A549 (cell line): ENCODE data around the gene LAMTOR3. TPM values are rescaled to one million over a fixed set of nuclear protein-coding genes. Genes with fewer than 3 reads are reported as not detected.

Experiments used
- ATAC-seq, 2 experiments: fragments of 200-7000 bp in 1 of 2; fragments of >200 bp in 1 of 2; cut with Nextera tagmentation in 1 of 2; cut with Tn5 transposase in 1 of 2; 3 replicates each; pipeline versions ENCODE4 v1.8.0 to v1.9.1; 2018 to 2020; ENCODE audit warnings: mild to moderate bottlenecking in 1 of 2, moderate library complexity in 1 of 2
- CTCF ChIA-PET: fragments of 300-600 bp; sonication (Branson Sonifier 250); formaldehyde crosslinking; extraction: SDS; loops from one replicate; lab custom pipeline; 2021; ENCODE audit warnings: antibody characterized with exemption, inconsistent platforms; lab: Yijun Ruan, JAX
- POLR2A ChIA-PET: fragments of 350-600 bp; formaldehyde crosslinking; extraction: SDS; loops from one replicate; lab custom pipeline; 2021; ENCODE audit warnings: antibody characterized with exemption, inconsistent platforms; lab: Yijun Ruan, JAX
- DNase-seq, 2 experiments: peaks; one replicate each; pipeline versions ENCODE4 v3.0.0 to v3.0.0-alpha.2; 2011 to 2016; ENCODE audit warnings: low read depth in 1 of 2, low spot score in 1 of 2
- FAIRE-seq: peaks from 2 replicates; lab custom pipeline; 2011; peaks lifted over from hg19 to GRCh38; lab: Jason Lieb, UNC
- H3K27ac ChIP-seq, 2 experiments: fragments of >200 bp; sonication (Bioruptor Twin); formaldehyde crosslinking; 3 replicates each; pipeline ENCODE4 v1.5.1; 2016 to 2017
- H3K4me1 ChIP-seq: fragments of >200 bp; sonication (Bioruptor Twin); formaldehyde crosslinking; 3 replicates; pipeline ENCODE4 v1.6.1; 2016
- H3K4me2 ChIP-seq: fragments of >200 bp; sonication (Bioruptor Twin); formaldehyde crosslinking; 3 replicates; pipeline ENCODE4 v1.6.1; 2016
- H3K4me3 ChIP-seq: fragments of >200 bp; sonication (Bioruptor Twin); formaldehyde crosslinking; 3 replicates; pipeline ENCODE4 v1.5.1; 2016
- H3K9me3 ChIP-seq: fragments of >200 bp; sonication (Bioruptor Twin); formaldehyde crosslinking; 3 replicates; pipeline ENCODE4 v1.6.1; 2016
- CEBPB ChIP-seq, 2 experiments: fragments of >200 bp in 1 of 2; sonication (Bioruptor Twin) in 1 of 2; formaldehyde crosslinking in 1 of 2; IDR thresholded peaks; 2 replicates each; pipeline ENCODE4 v1.6.1; 2012 to 2016
- EHMT2 ChIP-seq: fragments of 200-600 bp; sonication (generic); IDR thresholded peaks from 2 replicates; pipeline ENCODE4 v1.6.1; 2016; ENCODE audit warnings: antibody characterized with exemption, low read depth, mild to moderate bottlenecking, moderate library complexity
- ESRRA ChIP-seq: fragments of 150-350 bp; IDR thresholded peaks from 2 replicates; pipeline ENCODE4 v1.6.1; 2014; ENCODE audit warnings: mild to moderate bottlenecking, low read length, borderline replicate concordance
- FOSL2 ChIP-seq, 2 experiments: fragments of 450-650 bp in 1 of 2; fragments of >200 bp in 1 of 2; sonication (Bioruptor Twin) in 1 of 2; formaldehyde crosslinking; IDR thresholded peaks; 2 replicates each; pipeline versions ENCODE4 v1.5.0 to v1.6.1; 2016 to 2020; ENCODE audit warnings: mild to moderate bottlenecking in 1 of 2, moderate library complexity in 1 of 2
- FOXS1 ChIP-seq: fragments of 250-450 bp; sonication (Bioruptor Pico); IDR thresholded peaks from 2 replicates; pipeline ENCODE4 v1.5.0; 2020; ENCODE audit warnings: mild to moderate bottlenecking, moderate library complexity
- JUN ChIP-seq, 2 experiments: fragments of >200 bp; sonication (Bioruptor Twin); formaldehyde crosslinking; IDR thresholded peaks; 2 replicates in 1 of 2; 3 replicates in 1 of 2; pipeline ENCODE4 v1.6.1; 2016 to 2017
- KDM5A ChIP-seq: fragments of 200-600 bp; sonication (generic); IDR thresholded peaks from 2 replicates; pipeline ENCODE4 v1.6.1; 2016; ENCODE audit warnings: antibody characterized with exemption, mild to moderate bottlenecking
- NFE2L2 ChIP-seq: fragments of 150-350 bp; conservative IDR thresholded peaks from 2 replicates; pipeline ENCODE4 v1.6.1; 2014; ENCODE audit warnings: low read length
- NR3C1 ChIP-seq: fragments of >200 bp; sonication (Bioruptor Twin); formaldehyde crosslinking; IDR thresholded peaks from 3 replicates; pipeline ENCODE4 v1.6.1; 2017
- POLR2AphosphoS2 ChIP-seq: conservative IDR thresholded peaks from 2 replicates; pipeline ENCODE4 v1.6.1; 2012; ENCODE audit warnings: low read length, improper control_type of control experiment, inconsistent platforms
- RAD21 ChIP-seq, 2 experiments: fragments of >200 bp in 1 of 2; sonication (Bioruptor Twin) in 1 of 2; formaldehyde crosslinking in 1 of 2; IDR thresholded peaks in 1 of 2; conservative IDR thresholded peaks in 1 of 2; 2 replicates in 1 of 2; 3 replicates in 1 of 2; pipeline ENCODE4 v1.6.1; 2012 to 2018; ENCODE audit warnings: inconsistent platforms in 1 of 2
- RARB ChIP-seq: fragments of 250-450 bp; sonication (Bioruptor Pico); IDR thresholded peaks from 2 replicates; pipeline ENCODE4 v1.8.0; 2021; ENCODE audit warnings: mild to moderate bottlenecking, moderate library complexity
- RFX5 ChIP-seq: fragments of 450-650 bp; IDR thresholded peaks from 2 replicates; pipeline ENCODE4 v1.7.1; 2014; ENCODE audit warnings: antibody characterized with exemption, mild to moderate bottlenecking, moderate library complexity
- TFCP2L1 ChIP-seq: fragments of 250-450 bp; sonication (Bioruptor Pico); IDR thresholded peaks from 2 replicates; pipeline ENCODE4 v1.5.0; 2021; ENCODE audit warnings: mild to moderate bottlenecking
- ZC3H11A ChIP-seq: fragments of 450-650 bp; IDR thresholded peaks from 2 replicates; pipeline ENCODE4 v1.6.1; 2014; ENCODE audit warnings: antibody characterized with exemption, mild to moderate bottlenecking
- ZSCAN20 ChIP-seq: fragments of 250-450 bp; sonication (Bioruptor Pico); IDR thresholded peaks from 2 replicates; pipeline ENCODE4 v1.8.0; 2022; ENCODE audit warnings: mild to moderate bottlenecking, moderate library complexity
- WGBS: methylation state at CpG from one replicate; pipeline ENCODE4 v1.1.6; 2017; ENCODE audit errors: missing lambda C conversion rate; 5-methylcytosine and 5-hydroxymethylcytosine counted together
- polyA plus RNA-seq, 4 experiments: library from polyadenylated mRNA; depleted of rRNA in 3 of 4; stranded (reverse); fragments of >200 nt; fragmentation: RNase III in 1 of 4; extraction: RNeasy Plus Mini Kit Qiagen cat#74134 plus additional on column Dnase treatment in 1 of 4; gene quantifications; 2 replicates in 3 of 4; 3 replicates in 1 of 4; pipeline ENCODE4 v1.2.3, GENCODE V29; 2011 to 2017
- TF ChIP-seq, protein P1 (sequence below): fragments of 250-450 bp; sonication (Bioruptor Pico); IDR thresholded peaks from 2 replicates; pipeline ENCODE4 v1.5.0; 2021; ENCODE audit warnings: mild to moderate bottlenecking, moderate library complexity, borderline replicate concordance
- TF ChIP-seq, protein P2 (sequence below): IDR thresholded peaks from 2 replicates; pipeline ENCODE4 v1.6.1; 2012; ENCODE audit warnings: low read depth, borderline replicate concordance
- TF ChIP-seq, protein P3 (sequence below): IDR thresholded peaks from 2 replicates; pipeline ENCODE4 v1.6.1; 2012
- TF ChIP-seq, protein P4 (sequence below): fragments of 200-600 bp; sonication (generic); IDR thresholded peaks from 2 replicates; pipeline ENCODE4 v1.6.1; 2016; ENCODE audit warnings: antibody characterized with exemption, mild to moderate bottlenecking, moderate library complexity

The LAMTOR3 gene
- polyA plus RNA-seq, 2 of the 4 experiments (the other 2 are of a cell fraction): 21.3 to 40.8 TPM

DNA sequence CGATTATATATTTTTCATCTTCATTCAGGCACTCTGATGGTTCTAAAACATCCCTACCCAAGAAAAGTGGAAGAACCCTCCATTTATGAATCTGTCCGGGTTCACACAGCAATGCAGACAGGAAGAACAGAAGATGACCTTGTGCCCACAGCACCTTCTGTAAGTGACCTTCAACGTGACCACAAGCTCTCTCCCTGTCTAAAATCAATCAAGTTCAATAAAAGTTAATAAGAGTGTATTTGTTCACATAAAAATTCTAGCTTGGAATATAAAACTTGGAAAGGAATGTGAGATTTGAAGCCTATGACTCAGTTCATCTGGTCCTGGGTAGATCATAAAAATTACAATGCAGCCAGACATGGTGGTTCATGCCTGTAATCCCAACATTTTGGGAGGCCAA, 41.0 kb downstream of the LAMTOR3 start (continued):
- TF ChIP-seq ESRRA (no peak), CEBPB (IDR thresholded peaks at IDR 0.05) (no peak), FOSL2 (IDR thresholded peaks at IDR 0.05) (no peak), FOSL2 (CRISPR knock-in tag; IDR thresholded peaks at IDR 0.05) (no peak), RFX5 (no peak), FOXS1 (CRISPR knock-in tag) (no peak), RAD21 (conservative IDR thresholded peaks at IDR 0.05 in 1 of 2, IDR thresholded peaks at IDR 0.05 in 1 of 2) (no peak)
- TF ChIP-seq, all 56 proteins: peak for 0

DNA sequence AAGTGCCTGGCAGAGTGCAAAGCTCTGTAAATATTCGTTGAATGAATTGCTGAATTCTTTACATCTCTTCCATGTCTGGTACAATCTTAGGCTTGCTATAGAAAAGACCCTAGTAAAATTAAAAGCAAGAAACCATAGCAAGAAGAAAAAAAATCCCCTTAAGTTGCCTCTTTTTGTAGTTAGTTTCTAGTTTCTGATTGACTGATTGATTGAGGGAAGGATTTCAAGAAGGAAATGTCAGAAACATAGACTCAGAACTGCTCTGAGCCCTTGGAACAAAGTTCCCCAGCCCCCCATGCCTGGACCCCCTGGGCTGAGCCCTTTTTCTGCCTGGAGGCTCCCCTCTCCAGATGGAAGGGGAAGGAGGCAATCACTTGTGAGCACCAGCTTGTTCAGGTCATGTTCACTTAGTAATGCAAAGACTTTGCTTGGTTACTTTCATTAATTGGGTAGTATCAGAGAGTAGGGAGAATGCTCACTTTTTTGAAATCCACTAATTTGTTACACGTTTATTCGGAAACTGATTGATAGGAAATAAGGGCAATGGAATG, 42.0 kb downstream of the LAMTOR3 start:
- H3K4me2 ChIP-seq: no peak overlapping the region
- H3K4me3 ChIP-seq: no peak overlapping the region
- FAIRE-seq (no peak), DNase-seq (no peak), ATAC-seq (no peak)
- TF ChIP-seq KDM5A (no peak), JUN (IDR thresholded peaks at IDR 0.05) (no peak), RARB (no peak), NFE2L2 (no peak), ZSCAN20 (no peak), FOSL2 (IDR thresholded peaks at IDR 0.05) (no peak), FOSL2 (CRISPR knock-in tag; IDR thresholded peaks at IDR 0.05) (no peak), FOXS1 (CRISPR knock-in tag) (no peak), POLR2AphosphoS2 (no peak), NR3C1 (no peak), EHMT2 (no peak), TFCP2L1 (no peak), ZC3H11A (no peak), CEBPB (IDR thresholded peaks at IDR 0.05) (no peak)
- TF ChIP-seq, protein P1, sequence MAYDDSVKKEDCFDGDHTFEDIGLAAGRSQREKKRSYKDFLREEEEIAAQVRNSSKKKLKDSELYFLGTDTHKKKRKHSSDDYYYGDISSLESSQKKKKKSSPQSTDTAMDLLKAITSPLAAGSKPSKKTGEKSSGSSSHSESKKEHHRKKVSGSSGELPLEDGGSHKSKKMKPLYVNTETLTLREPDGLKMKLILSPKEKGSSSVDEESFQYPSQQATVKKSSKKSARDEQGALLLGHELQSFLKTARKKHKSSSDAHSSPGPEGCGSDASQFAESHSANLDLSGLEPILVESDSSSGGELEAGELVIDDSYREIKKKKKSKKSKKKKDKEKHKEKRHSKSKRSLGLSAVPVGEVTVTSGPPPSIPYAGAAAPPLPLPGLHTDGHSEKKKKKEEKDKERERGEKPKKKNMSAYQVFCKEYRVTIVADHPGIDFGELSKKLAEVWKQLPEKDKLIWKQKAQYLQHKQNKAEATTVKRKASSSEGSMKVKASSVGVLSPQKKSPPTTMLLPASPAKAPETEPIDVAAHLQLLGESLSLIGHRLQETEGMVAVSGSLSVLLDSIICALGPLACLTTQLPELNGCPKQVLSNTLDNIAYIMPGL (CRISPR knock-in tag): no peak
- TF ChIP-seq, protein P2, sequence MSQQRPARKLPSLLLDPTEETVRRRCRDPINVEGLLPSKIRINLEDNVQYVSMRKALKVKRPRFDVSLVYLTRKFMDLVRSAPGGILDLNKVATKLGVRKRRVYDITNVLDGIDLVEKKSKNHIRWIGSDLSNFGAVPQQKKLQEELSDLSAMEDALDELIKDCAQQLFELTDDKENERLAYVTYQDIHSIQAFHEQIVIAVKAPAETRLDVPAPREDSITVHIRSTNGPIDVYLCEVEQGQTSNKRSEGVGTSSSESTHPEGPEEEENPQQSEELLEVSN: no peak
- TF ChIP-seq, protein P3, sequence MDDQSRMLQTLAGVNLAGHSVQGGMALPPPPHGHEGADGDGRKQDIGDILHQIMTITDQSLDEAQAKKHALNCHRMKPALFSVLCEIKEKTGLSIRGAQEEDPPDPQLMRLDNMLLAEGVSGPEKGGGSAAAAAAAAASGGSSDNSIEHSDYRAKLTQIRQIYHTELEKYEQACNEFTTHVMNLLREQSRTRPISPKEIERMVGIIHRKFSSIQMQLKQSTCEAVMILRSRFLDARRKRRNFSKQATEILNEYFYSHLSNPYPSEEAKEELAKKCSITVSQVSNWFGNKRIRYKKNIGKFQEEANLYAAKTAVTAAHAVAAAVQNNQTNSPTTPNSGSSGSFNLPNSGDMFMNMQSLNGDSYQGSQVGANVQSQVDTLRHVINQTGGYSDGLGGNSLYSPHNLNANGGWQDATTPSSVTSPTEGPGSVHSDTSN: no peak
- TF ChIP-seq, protein P4, sequence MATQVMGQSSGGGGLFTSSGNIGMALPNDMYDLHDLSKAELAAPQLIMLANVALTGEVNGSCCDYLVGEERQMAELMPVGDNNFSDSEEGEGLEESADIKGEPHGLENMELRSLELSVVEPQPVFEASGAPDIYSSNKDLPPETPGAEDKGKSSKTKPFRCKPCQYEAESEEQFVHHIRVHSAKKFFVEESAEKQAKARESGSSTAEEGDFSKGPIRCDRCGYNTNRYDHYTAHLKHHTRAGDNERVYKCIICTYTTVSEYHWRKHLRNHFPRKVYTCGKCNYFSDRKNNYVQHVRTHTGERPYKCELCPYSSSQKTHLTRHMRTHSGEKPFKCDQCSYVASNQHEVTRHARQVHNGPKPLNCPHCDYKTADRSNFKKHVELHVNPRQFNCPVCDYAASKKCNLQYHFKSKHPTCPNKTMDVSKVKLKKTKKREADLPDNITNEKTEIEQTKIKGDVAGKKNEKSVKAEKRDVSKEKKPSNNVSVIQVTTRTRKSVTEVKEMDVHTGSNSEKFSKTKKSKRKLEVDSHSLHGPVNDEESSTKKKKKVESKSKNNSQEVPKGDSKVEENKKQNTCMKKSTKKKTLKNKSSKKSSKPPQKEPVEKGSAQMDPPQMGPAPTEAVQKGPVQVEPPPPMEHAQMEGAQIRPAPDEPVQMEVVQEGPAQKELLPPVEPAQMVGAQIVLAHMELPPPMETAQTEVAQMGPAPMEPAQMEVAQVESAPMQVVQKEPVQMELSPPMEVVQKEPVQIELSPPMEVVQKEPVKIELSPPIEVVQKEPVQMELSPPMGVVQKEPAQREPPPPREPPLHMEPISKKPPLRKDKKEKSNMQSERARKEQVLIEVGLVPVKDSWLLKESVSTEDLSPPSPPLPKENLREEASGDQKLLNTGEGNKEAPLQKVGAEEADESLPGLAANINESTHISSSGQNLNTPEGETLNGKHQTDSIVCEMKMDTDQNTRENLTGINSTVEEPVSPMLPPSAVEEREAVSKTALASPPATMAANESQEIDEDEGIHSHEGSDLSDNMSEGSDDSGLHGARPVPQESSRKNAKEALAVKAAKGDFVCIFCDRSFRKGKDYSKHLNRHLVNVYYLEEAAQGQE: no peak
- 56% methylated on average over 3 of the region's 3 CpGs for WGBS
- CTCF ChIA-PET: no interaction called here
- no peak overlapping the region for H3K27ac ChIP-seq
- no peaks in the 10 kb centered on the region for H3K4me1 ChIP-seq
- H3K9me3 ChIP-seq: no peaks in the 10 kb centered on the region
- POLR2A ChIA-PET: no interaction called here
